ENCODE results near the gene CCDC60. TPM values are rescaled to one million over a fixed set of nuclear protein-coding genes. Genes with fewer than 3 reads are reported as not detected.

Gene CCDC60
- total RNA-seq, 2 experiments from 2014 or later = not detected

GRCh38 chr12:119399301-119399700 is 64.8 kb downstream of the CCDC60 start:
- H3K9me3 Mint-ChIP-seq (ENCODE audit: insufficient read depth) = no peaks in the 10 kb centered on the region
- no peak overlapping the region for H3K4me3 Mint-ChIP-seq
- H3K27ac Mint-ChIP-seq = no peak overlapping the region
- no peaks in the 10 kb centered on the region for H3K27me3 Mint-ChIP-seq (ENCODE audit: low read depth)
- no peaks in the 10 kb centered on the region for H3K36me3 Mint-ChIP-seq (ENCODE audit: low read depth)
- ChIA-PET CTCF (interaction anchor here (0.7 kb wide), 1 partner anchor 14 kb away, joined by 3 read pairs; no protein-coding TSS in a partner anchor), POLR2A (no interaction called here)
- no peak for ATAC-seq
- DNase-seq = no peak
- no peaks in the 10 kb centered on the region for H3K4me1 Mint-ChIP-seq (ENCODE audit: low read depth)

- no peak for DNase-seq
- no peak for ATAC-seq
- Mint-ChIP-seq H3K4me1 (ENCODE audit: low read depth) (no peaks in the 10 kb centered on the region), H3K9me3 (ENCODE audit: insufficient read depth) (no peaks in the 10 kb centered on the region), H3K36me3 (ENCODE audit: low read depth) (no peaks in the 10 kb centered on the region), H3K27me3 (ENCODE audit: low read depth) (peaks cover 3% of the 10 kb centered on the region), H3K27ac (no peak overlapping the region), H3K4me3 (no peak overlapping the region)
- ChIA-PET POLR2A (no interaction called here), CTCF (no interaction called here)
Measured at GRCh38 chr12:119406308-119406707, 71.8 kb downstream of the CCDC60 start.

- POLR2A ChIA-PET = no interaction called here
- H3K9me3 Mint-ChIP-seq (ENCODE audit: insufficient read depth) = no peaks in the 10 kb centered on the region
- H3K4me3 Mint-ChIP-seq = no peak overlapping the region
- no peak for DNase-seq
- no peak for ATAC-seq
- H3K27ac Mint-ChIP-seq = no peak overlapping the region
- H3K27me3 Mint-ChIP-seq (ENCODE audit: low read depth) = peaks cover 3% of the 10 kb centered on the region
- CTCF ChIA-PET = no interaction called here
- H3K4me1 Mint-ChIP-seq (ENCODE audit: low read depth) = no peaks in the 10 kb centered on the region
- H3K36me3 Mint-ChIP-seq (ENCODE audit: low read depth) = no peaks in the 10 kb centered on the region
Measured at GRCh38 chr12:119406811-119407210, 72.3 kb downstream of the CCDC60 start.

GRCh38 chr12:119409043-119409442 is 74.5 kb downstream of the CCDC60 start:
- DNase-seq (no peak), ATAC-seq (no peak)
- Mint-ChIP-seq H3K9me3 (ENCODE audit: insufficient read depth) (no peaks in the 10 kb centered on the region), H3K36me3 (ENCODE audit: low read depth) (no peaks in the 10 kb centered on the region), H3K27me3 (ENCODE audit: low read depth) (peaks cover 3% of the 10 kb centered on the region), H3K4me1 (ENCODE audit: low read depth) (peaks cover 2% of the 10 kb centered on the region), H3K27ac (no peak overlapping the region), H3K4me3 (no peak overlapping the region)
- ChIA-PET POLR2A (no interaction called here), CTCF (interaction anchor here (1.4 kb wide), 1 partner anchor 35 kb away, joined by 3 read pairs; no protein-coding TSS in a partner anchor)

- H3K9me3 Mint-ChIP-seq (ENCODE audit: insufficient read depth) = no peaks in the 10 kb centered on the region
- no peak for DNase-seq
- peaks cover 2% of the 10 kb centered on the region for H3K4me1 Mint-ChIP-seq (ENCODE audit: low read depth)
- ChIA-PET POLR2A (no interaction called here), CTCF (no interaction called here)
- no peak for ATAC-seq
- H3K27me3 Mint-ChIP-seq (ENCODE audit: low read depth) = peaks cover 3% of the 10 kb centered on the region
- no peak overlapping the region for H3K4me3 Mint-ChIP-seq
- no peak overlapping the region for H3K27ac Mint-ChIP-seq
- no peaks in the 10 kb centered on the region for H3K36me3 Mint-ChIP-seq (ENCODE audit: low read depth)
Measured at GRCh38 chr12:119410396-119410795, 75.9 kb downstream of the CCDC60 start.

GRCh38 chr12:119412306-119412705 is 77.8 kb downstream of the CCDC60 start:
- peaks cover 2% of the 10 kb centered on the region for H3K4me1 Mint-ChIP-seq (ENCODE audit: low read depth)
- ChIA-PET POLR2A (no interaction called here), CTCF (interaction anchor here (0.9 to 1.6 kb wide), 10 partner anchors 9 to 1007 kb away, joined by 3 to 10 read pairs (median 4); no protein-coding TSS in a partner anchor)
- ATAC-seq (no peak), DNase-seq (no peak)
- no peak overlapping the region for H3K27ac Mint-ChIP-seq
- H3K27me3 Mint-ChIP-seq (ENCODE audit: low read depth) = peaks cover 3% of the 10 kb centered on the region
- H3K9me3 Mint-ChIP-seq (ENCODE audit: insufficient read depth) = no peaks in the 10 kb centered on the region
- H3K36me3 Mint-ChIP-seq (ENCODE audit: low read depth) = no peaks in the 10 kb centered on the region
- no peak overlapping the region for H3K4me3 Mint-ChIP-seq

- Mint-ChIP-seq H3K27ac (no peak overlapping the region), H3K36me3 (ENCODE audit: low read depth) (no peaks in the 10 kb centered on the region), H3K4me1 (ENCODE audit: low read depth) (peaks cover 2% of the 10 kb centered on the region), H3K27me3 (ENCODE audit: low read depth) (peaks cover 3% of the 10 kb centered on the region), H3K9me3 (ENCODE audit: insufficient read depth) (no peaks in the 10 kb centered on the region), H3K4me3 (no peak overlapping the region)
- POLR2A ChIA-PET = no interaction called here
- CTCF ChIA-PET = interaction anchor here (0.6 to 1.6 kb wide), 20 partner anchors 8 to 1008 kb away, joined by 3 to 10 read pairs (median 4); partner anchors contain the start of gene PRKAB1
- DNase-seq (peak; percentile 58), ATAC-seq (no peak)
Measured at GRCh38 chr12:119412811-119413794, 78.6 kb downstream of the CCDC60 start.

GRCh38 chr12:119415714-119416113 is 81.2 kb downstream of the CCDC60 start:
- Mint-ChIP-seq H3K27me3 (ENCODE audit: low read depth) (no peaks in the 10 kb centered on the region), H3K4me1 (ENCODE audit: low read depth) (peaks cover 2% of the 10 kb centered on the region), H3K36me3 (ENCODE audit: low read depth) (no peaks in the 10 kb centered on the region), H3K9me3 (ENCODE audit: insufficient read depth) (no peaks in the 10 kb centered on the region), H3K27ac (no peak overlapping the region), H3K4me3 (no peak overlapping the region)
- ATAC-seq (no peak), DNase-seq (no peak)
- ChIA-PET CTCF (interaction anchor here (1.1 kb wide), 1 partner anchor 28 kb away, joined by 3 read pairs; no protein-coding TSS in a partner anchor), POLR2A (no interaction called here)

- Mint-ChIP-seq H3K4me1 (ENCODE audit: low read depth) (peaks cover 2% of the 10 kb centered on the region), H3K4me3 (no peak overlapping the region), H3K36me3 (ENCODE audit: low read depth) (no peaks in the 10 kb centered on the region), H3K27ac (no peak overlapping the region), H3K27me3 (ENCODE audit: low read depth) (no peaks in the 10 kb centered on the region), H3K9me3 (ENCODE audit: insufficient read depth) (no peaks in the 10 kb centered on the region)
- no peak for ATAC-seq
- ChIA-PET CTCF (no interaction called here), POLR2A (no interaction called here)
- no peak for DNase-seq
Measured at GRCh38 chr12:119417440-119417839, 82.9 kb downstream of the CCDC60 start.

GRCh38 chr12:119419381-119419780 is 84.9 kb downstream of the CCDC60 start:
- H3K4me1 Mint-ChIP-seq (ENCODE audit: low read depth) = no peaks in the 10 kb centered on the region
- ATAC-seq = no peak
- H3K9me3 Mint-ChIP-seq (ENCODE audit: insufficient read depth) = no peaks in the 10 kb centered on the region
- no peak overlapping the region for H3K27ac Mint-ChIP-seq
- no peaks in the 10 kb centered on the region for H3K36me3 Mint-ChIP-seq (ENCODE audit: low read depth)
- H3K27me3 Mint-ChIP-seq (ENCODE audit: low read depth) = no peaks in the 10 kb centered on the region
- H3K4me3 Mint-ChIP-seq = no peak overlapping the region
- CTCF ChIA-PET = no interaction called here
- no peak for DNase-seq
- POLR2A ChIA-PET = no interaction called here

- Mint-ChIP-seq H3K9me3 (ENCODE audit: insufficient read depth) (no peaks in the 10 kb centered on the region), H3K36me3 (ENCODE audit: low read depth) (no peaks in the 10 kb centered on the region), H3K27ac (no peak overlapping the region), H3K4me3 (no peak overlapping the region), H3K27me3 (ENCODE audit: low read depth) (no peaks in the 10 kb centered on the region), H3K4me1 (ENCODE audit: low read depth) (no peaks in the 10 kb centered on the region)
- POLR2A ChIA-PET = no interaction called here
- no peak for DNase-seq
- CTCF ChIA-PET = interaction anchor here (0.6 kb wide), 1 partner anchor 10 kb away, joined by 4 read pairs; no protein-coding TSS in a partner anchor
- ATAC-seq = no peak
Measured at GRCh38 chr12:119423285-119423684, 88.8 kb downstream of the CCDC60 start.

GRCh38 chr12:119425623-119426022 is 91.1 kb downstream of the CCDC60 start:
- CTCF ChIA-PET = interaction anchor here (1.5 kb wide), 1 partner anchor 12 kb away, joined by 3 read pairs; no protein-coding TSS in a partner anchor
- no peak overlapping the region for H3K27ac Mint-ChIP-seq
- H3K9me3 Mint-ChIP-seq (ENCODE audit: insufficient read depth) = no peaks in the 10 kb centered on the region
- no peak overlapping the region for H3K4me3 Mint-ChIP-seq
- DNase-seq (no peak), ATAC-seq (no peak)
- H3K4me1 Mint-ChIP-seq (ENCODE audit: low read depth) = no peaks in the 10 kb centered on the region
- H3K27me3 Mint-ChIP-seq (ENCODE audit: low read depth) = no peaks in the 10 kb centered on the region
- POLR2A ChIA-PET = no interaction called here
- no peaks in the 10 kb centered on the region for H3K36me3 Mint-ChIP-seq (ENCODE audit: low read depth)

Data from activated CD8-positive, alpha-beta T cell treated with anti-CD3 and anti-CD28 coated beads, Interleukin-2, amount 10 ng/mL, durations not matched to agents 7 days and 5 days (primary cell).